Stimulated activated CD8-positive, alpha-beta memory T cell treated with anti-CD3 and anti-CD28 coated beads, Interleukin-4, amount 100 ng/mL, for 48 hours (primary cell): ENCODE data around the gene CYP8B1.
A peak's percentile ranks its signal among the peaks of the same experiment; 100 is the strongest.

ENCODE experiments used
- DNase-seq: peaks from one replicate; pipeline ENCODE4 v3.0.0-alpha.2; 2020

CYP8B1 gene

GRCh38 chr3:42851228-42851834, 24.3 kb downstream of the CYP8B1 start:
- DNase-seq = no peak

GRCh38 chr3:42850263-42850662, 25.4 kb downstream of the CYP8B1 start:
- DNase-seq = no peak

GRCh38 chr3:42849017-42849416, 26.7 kb downstream of the CYP8B1 start:
- no peak for DNase-seq

- no peak for DNase-seq
Observed at GRCh38 chr3:42847731-42848130, 27.9 kb downstream of the CYP8B1 start.

GRCh38 chr3:42846685-42847522, 28.8 kb downstream of the CYP8B1 start:
- DNase-seq = no peak

- no peak for DNase-seq
Observed at GRCh38 chr3:42844815-42845214, 30.9 kb downstream of the CYP8B1 start.

- no peak for DNase-seq
Observed at GRCh38 chr3:42844412-42844713, 31.3 kb downstream of the CYP8B1 start.

- no peak for DNase-seq
Observed at GRCh38 chr3:42843713-42844411, 31.8 kb downstream of the CYP8B1 start.

- no peak for DNase-seq
Observed at GRCh38 chr3:42841332-42841731, 34.3 kb downstream of the CYP8B1 start.

- peak; percentile 30 for DNase-seq
Observed at GRCh38 chr3:42839616-42840015, 36.1 kb downstream of the CYP8B1 start.

- DNase-seq = no peak
Observed at GRCh38 chr3:42838571-42838970, 37.1 kb downstream of the CYP8B1 start.

GRCh38 chr3:42836150-42837123, 39.2 kb downstream of the CYP8B1 start:
- no peak for DNase-seq

- DNase-seq = peak; percentile 92
Observed at GRCh38 chr3:42831321-42831713, 44.4 kb downstream of the CYP8B1 start.

- DNase-seq = no peak
Observed at GRCh38 chr3:42830437-42831320, 45.0 kb downstream of the CYP8B1 start.

GRCh38 chr3:42829628-42830436, 45.8 kb downstream of the CYP8B1 start:
- DNase-seq = no peak

GRCh38 chr3:42829083-42829627, 46.5 kb downstream of the CYP8B1 start:
- DNase-seq = no peak

GRCh38 chr3:42827654-42828053, 48.0 kb downstream of the CYP8B1 start:
- no peak for DNase-seq

- no peak for DNase-seq
Observed at GRCh38 chr3:42827023-42827422, 48.7 kb downstream of the CYP8B1 start.

GRCh38 chr3:42826141-42826540, 49.5 kb downstream of the CYP8B1 start:
- DNase-seq = no peak

- no peak for DNase-seq
Observed at GRCh38 chr3:42823351-42823750, 52.3 kb downstream of the CYP8B1 start.

- no peak for DNase-seq
Observed at GRCh38 chr3:42822828-42823227, 52.9 kb downstream of the CYP8B1 start.
